Peyer's patch (tissue), 4 donors: ENCODE measurements around the gene STON1. TPM values are rescaled to one million over a fixed set of nuclear protein-coding genes. Genes with fewer than 3 reads are reported as not detected.
"Not testable (repeated sequence)": the region's sequence is repeated elsewhere in the genome, so short reads cannot be mapped to it uniquely, and the experiment has no call there.

Experiments used
- DNase-seq, 3 donors: peaks; one replicate each; pipeline ENCODE4 v3.0.0-alpha.2; 2017 to 2019
- H3K27ac ChIP-seq, 4 donors: fragments of 200-600 bp; sonication (generic); one replicate each; pipeline ENCODE4 v1.5.1; 2016 to 2019
- H3K27me3 ChIP-seq, 2 donors: fragments of 200-600 bp; sonication (generic); one replicate each; pipeline ENCODE4 v1.5.1; 2019
- H3K36me3 ChIP-seq, 3 donors: fragments of 200-600 bp; sonication (generic); one replicate each; pipeline ENCODE4 v1.5.1; 2016 to 2019
- H3K4me1 ChIP-seq, 4 donors: fragments of 200-600 bp; sonication (generic); one replicate each; pipeline ENCODE4 v1.5.1; 2016 to 2019
- H3K4me3 ChIP-seq, 4 donors: fragments of 200-600 bp; sonication (generic); 1 replicate in 3 of 4; 2 replicates in 1 of 4; pipeline ENCODE4 v1.5.1; 2016 to 2019; ENCODE audit warnings: mild to moderate bottlenecking in 1 of 4
- H3K9me3 ChIP-seq, 4 donors: fragments of 200-600 bp; sonication (generic); one replicate each; pipeline ENCODE4 v1.5.1; 2016 to 2019; ENCODE audit warnings: mild to moderate bottlenecking in 1 of 4
- CTCF ChIP-seq, 6 experiments: fragments of 450-650 bp in 4 of 6; fragments of 200-600 bp in 2 of 6; sonication (generic) in 1 of 6; IDR thresholded peaks; one replicate each; pipeline ENCODE4 v1.5.1; 2017 to 2019; ENCODE audit warnings: antibody characterized with exemption in 6 of 6, mild to moderate bottlenecking in 3 of 6, moderate library complexity in 1 of 6
- POLR2A ChIP-seq, 2 donors: fragments of 450-650 bp; IDR thresholded peaks; one replicate each; pipeline ENCODE4 v1.5.1; 2017; ENCODE audit warnings: antibody characterized with exemption in 2 of 2, mild to moderate bottlenecking in 2 of 2, moderate library complexity in 2 of 2
- total RNA-seq, 4 donors: library from RNA; depleted of rRNA; stranded (reverse); fragments of >200 nt; gene quantifications; one replicate each; pipeline ENCODE4 v1.1.0, GENCODE V29; 2016

STON1 gene
- total RNA-seq, 4 donors from 2014 or later: 3.9 to 22.3 (median 7.1) TPM

- Histone ChIP-seq H3K36me3 (peaks cover 0 to 53% (median 0%) of the 10 kb centered on the region in 3 donors), H3K9me3 (no peaks in the 10 kb centered on the region), H3K27ac (peak overlapping the region; percentile 10 to 50 (median 36)), H3K4me1 (no peaks in the 10 kb centered on the region), H3K4me3 (no peak overlapping the region), H3K27me3 (no peaks in the 10 kb centered on the region)
- no peak for DNase-seq
- TF ChIP-seq POLR2A (IDR thresholded peaks at IDR 0.05) (no peak), CTCF (IDR thresholded peaks at IDR 0.05) (no peak)
These were observed 14.4 kb upstream of the STON1 start for GRCh38 chr2:48515513-48515985.

DNA sequence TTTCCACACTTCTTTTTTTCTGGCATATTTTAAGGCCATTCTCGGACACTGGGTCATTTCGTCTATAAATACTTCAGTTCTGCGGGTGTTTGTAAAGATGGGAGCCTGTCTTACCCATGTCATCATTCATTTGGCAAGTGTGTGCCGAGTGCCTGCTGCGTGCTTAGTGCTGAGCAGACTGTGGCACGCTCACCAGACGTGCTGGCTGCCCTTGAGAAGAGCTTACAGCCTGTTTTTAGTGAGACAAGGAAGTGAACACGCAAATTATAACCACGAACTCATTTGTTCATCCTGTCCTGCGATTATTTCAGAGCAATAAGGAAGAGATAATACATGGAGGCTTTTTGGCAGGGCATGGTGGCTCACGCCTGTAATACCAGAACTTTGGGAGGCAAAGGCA, 10.4 kb upstream of the STON1 start:
- no peak for TF ChIP-seq POLR2A (IDR thresholded peaks at IDR 0.05)
- H3K27ac ChIP-seq: peak overlapping the region in 1 of 4 donors; percentile 10
- no peak for DNase-seq
- H3K4me1 ChIP-seq: no peaks in the 10 kb centered on the region
- no peaks in the 10 kb centered on the region for H3K27me3 ChIP-seq
- no peaks in the 10 kb centered on the region for H3K9me3 ChIP-seq
- H3K36me3 ChIP-seq: peaks cover 0 to 34% (median 0%) of the 10 kb centered on the region in 3 donors
- no peak overlapping the region for H3K4me3 ChIP-seq

DNA sequence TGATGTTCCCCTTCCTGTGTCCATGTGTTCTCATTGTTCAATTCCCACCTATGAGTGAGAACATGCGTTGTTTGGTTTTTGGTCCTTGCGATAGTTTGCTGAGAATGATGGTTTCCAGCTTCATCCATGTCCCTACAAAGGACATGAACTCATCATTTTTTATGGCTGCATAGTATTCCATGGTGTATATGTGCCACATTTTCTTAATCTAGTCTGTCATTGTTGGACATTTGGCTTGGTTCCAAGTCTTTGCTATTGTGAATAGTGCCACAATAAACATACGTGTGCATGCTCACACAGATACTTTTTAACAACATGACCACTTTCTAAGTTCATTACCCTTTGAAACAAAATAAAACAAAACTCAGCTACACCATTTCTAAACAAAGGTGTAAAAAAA, 5.2 kb upstream of the STON1 start:
- H3K4me1 ChIP-seq: peaks cover 0 to 12% (median 0%) of the 10 kb centered on the region in 4 donors
- H3K9me3 ChIP-seq, H3K4me3 ChIP-seq, DNase-seq, H3K27me3 ChIP-seq: not testable (repeated sequence)
- H3K27ac ChIP-seq: peak overlapping the region in 1 of 4 donors; percentile 74
- peaks cover 0 to 12% (median 0%) of the 10 kb centered on the region in 3 donors for H3K36me3 ChIP-seq

DNA sequence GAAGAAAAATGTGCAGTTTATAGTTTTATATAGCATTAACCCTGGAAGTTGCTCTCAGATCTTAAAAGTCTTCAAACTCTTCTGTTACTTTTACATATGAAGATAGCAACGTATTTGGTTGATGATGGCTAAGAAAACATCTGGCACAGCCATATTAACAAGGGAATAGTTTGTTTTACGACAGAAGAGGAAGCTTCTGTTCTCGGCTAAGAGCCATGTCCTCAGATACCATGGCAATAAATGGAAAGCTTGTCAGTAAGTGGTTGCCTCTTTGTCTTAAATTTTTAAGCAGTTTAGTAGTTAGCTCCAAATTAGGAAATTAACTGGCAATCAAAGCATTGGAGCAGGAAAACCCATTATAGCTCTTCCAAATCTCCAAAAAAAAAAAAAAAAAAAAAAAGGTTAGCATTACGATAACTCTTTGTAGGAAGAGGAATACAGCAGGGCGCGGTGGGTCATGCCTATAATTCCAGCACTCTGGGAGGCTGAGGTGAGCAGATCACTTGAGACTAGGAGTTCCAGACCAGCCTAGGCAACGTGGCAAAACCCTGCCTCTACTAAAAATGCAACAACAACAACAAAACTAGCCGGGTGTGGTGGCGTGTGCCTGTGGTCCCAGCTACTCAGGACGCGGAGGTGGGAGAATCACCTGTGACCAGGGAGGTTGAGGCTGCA, 4.5 kb upstream of the STON1 start:
- Histone ChIP-seq H3K9me3 (no peaks in the 10 kb centered on the region), H3K27me3 (no peaks in the 10 kb centered on the region), H3K36me3 (peaks cover 0 to 5% (median 0%) of the 10 kb centered on the region in 3 donors), H3K4me1 (peaks cover 0 to 12% (median 0%) of the 10 kb centered on the region in 4 donors), H3K27ac (peak overlapping the region; percentile 0 to 74 (median 66)), H3K4me3 (no peak overlapping the region)
- no peak for DNase-seq
- no peak for TF ChIP-seq POLR2A (IDR thresholded peaks at IDR 0.05)
- no peak for TF ChIP-seq CTCF (IDR thresholded peaks at IDR 0.05)

GRCh38 chr2:48527226-48527885, 2.6 kb upstream of the STON1 start:
- DNase-seq: no peak
- H3K36me3 ChIP-seq: no peaks in the 10 kb centered on the region
- H3K27me3 ChIP-seq: no peaks in the 10 kb centered on the region
- H3K4me1 ChIP-seq: peaks cover 0 to 12% (median 0%) of the 10 kb centered on the region in 4 donors
- H3K27ac ChIP-seq: peak overlapping the region in 2 of 4 donors; percentile 30 to 49
- TF ChIP-seq POLR2A (IDR thresholded peaks at IDR 0.05) (no peak), CTCF (IDR thresholded peaks at IDR 0.05) (no peak)
- H3K4me3 ChIP-seq: no peak overlapping the region
- no peaks in the 10 kb centered on the region for H3K9me3 ChIP-seq

DNA sequence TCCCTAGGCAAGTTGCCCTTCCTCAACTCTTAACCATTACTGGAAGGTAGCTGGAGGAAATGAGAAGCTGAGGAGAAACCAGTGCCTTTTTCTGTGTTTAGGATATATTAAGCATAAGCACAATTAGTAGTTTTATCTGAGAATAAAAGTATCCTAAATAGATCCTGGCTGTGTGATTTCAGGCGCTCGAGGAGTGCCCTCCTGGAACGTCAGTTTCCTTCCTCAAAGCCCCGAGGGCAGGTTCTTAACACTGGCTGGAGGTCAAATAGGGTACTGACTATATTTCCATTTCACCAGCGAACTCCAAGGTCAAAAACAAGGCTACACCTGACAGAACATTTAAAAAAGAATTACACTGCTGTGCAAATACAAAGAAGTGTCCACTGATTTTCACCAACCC, 1.5 kb upstream of the STON1 start:
- no peaks in the 10 kb centered on the region for H3K27me3 ChIP-seq
- H3K4me3 ChIP-seq: no peak overlapping the region
- DNase-seq: no peak
- H3K4me1 ChIP-seq: peaks cover 0 to 12% (median 0%) of the 10 kb centered on the region in 4 donors
- H3K36me3 ChIP-seq: no peaks in the 10 kb centered on the region
- H3K9me3 ChIP-seq: no peaks in the 10 kb centered on the region
- H3K27ac ChIP-seq: peak overlapping the region in 2 of 4 donors; percentile 30 to 91
- TF ChIP-seq POLR2A (IDR thresholded peaks at IDR 0.05) (no peak), CTCF (IDR thresholded peaks at IDR 0.05) (no peak)
